GM11168 (cell line): Measurements from ENCODE around the gene EPHB1.

Source experiments
- in situ Hi-C: fragments of 300-500 bp; cut with MboI; formaldehyde crosslinking; loops from one replicate; pipeline ENCODE4 v1.12.0; 2022; ENCODE audit warnings: low sequenced_read_pairs; ENCODE audit not compliant: unreplicated experiment

The EPHB1 gene

GRCh38 chr3:135135445-135135844, 340.4 kb downstream of the EPHB1 start:
- in situ Hi-C loops = no loop called here

- in situ Hi-C loops = no loop called here
Measured at GRCh38 chr3:135136361-135137100, 341.5 kb downstream of the EPHB1 start.

- in situ Hi-C loops = no loop called here
Measured at GRCh38 chr3:135137296-135137695, 342.2 kb downstream of the EPHB1 start.

- in situ Hi-C loops = no loop called here
Measured at GRCh38 chr3:135138776-135139175, 343.7 kb downstream of the EPHB1 start.

- in situ Hi-C loops = no loop called here
Measured at GRCh38 chr3:135140591-135140990, 345.5 kb downstream of the EPHB1 start.

- in situ Hi-C loops = no loop called here
Measured at GRCh38 chr3:135141160-135141559, 346.1 kb downstream of the EPHB1 start.

- in situ Hi-C loops = no loop called here
Measured at GRCh38 chr3:135141672-135142071, 346.6 kb downstream of the EPHB1 start.

- in situ Hi-C loops = no loop called here
Measured at GRCh38 chr3:135142530-135142929, 347.5 kb downstream of the EPHB1 start.

- in situ Hi-C loops = no loop called here
Measured at GRCh38 chr3:135143474-135143873, 348.4 kb downstream of the EPHB1 start.

- in situ Hi-C loops = no loop called here
Measured at GRCh38 chr3:135145581-135145980, 350.5 kb downstream of the EPHB1 start.

- in situ Hi-C loops = no loop called here
Measured at GRCh38 chr3:135147657-135148056, 352.6 kb downstream of the EPHB1 start.

- in situ Hi-C loops = no loop called here
Measured at GRCh38 chr3:135148398-135149020, 353.4 kb downstream of the EPHB1 start.

- in situ Hi-C loops = no loop called here
Measured at GRCh38 chr3:135149707-135150681, 354.9 kb downstream of the EPHB1 start.

- in situ Hi-C loops = no loop called here
Measured at GRCh38 chr3:135154186-135154585, 359.1 kb downstream of the EPHB1 start.

- in situ Hi-C loops = no loop called here
Measured at GRCh38 chr3:135155228-135155627, 360.2 kb downstream of the EPHB1 start.

GRCh38 chr3:135155791-135156190, 360.7 kb downstream of the EPHB1 start:
- in situ Hi-C loops = no loop called here

- in situ Hi-C loops = no loop called here
Measured at GRCh38 chr3:135157045-135157740, 362.1 kb downstream of the EPHB1 start.

- in situ Hi-C loops = no loop called here
Measured at GRCh38 chr3:135158520-135158919, 363.5 kb downstream of the EPHB1 start.

GRCh38 chr3:135159681-135160247, 364.7 kb downstream of the EPHB1 start:
- in situ Hi-C loops = no loop called here

- in situ Hi-C loops = no loop called here
Measured at GRCh38 chr3:135161425-135161824, 366.4 kb downstream of the EPHB1 start.
